ENCODE measurements around the gene ERRFI1. TPM values are rescaled to one million over a fixed set of nuclear protein-coding genes. Genes with fewer than 3 reads are reported as not detected.

ERRFI1 gene
- total and polyA plus RNA-seq, 10 of the 15 experiments (the other 5 are each of a cell fraction or from before 2014, with no cell fraction given), result 0.90 to 6.5 (median 3.1) TPM

GRCh38 chr1:7973086-7973485 is 53.0 kb downstream of the ERRFI1 start:
- H3K4me1 ChIP-seq (ENCODE audit: control insufficient read depth, insufficient read depth, low read length), result no peaks in the 10 kb centered on the region
- no peak overlapping the region for H3K4me3 ChIP-seq
- POLR2A ChIA-PET, result no interaction called here
- H3K9me3 ChIP-seq (replicated peaks; ENCODE audit: control insufficient read depth, insufficient read depth, low read length), result no peaks in the 10 kb centered on the region
- FAIRE-seq (no peak), DNase-seq (ENCODE audit: low read depth, low spot score) (no peak), ATAC-seq (no peak)
- H3K36me3 ChIP-seq (ENCODE audit: control insufficient read depth in 2 of 2, insufficient read depth in 2 of 2, low read length in 1 of 2), result peaks cover 16 to 34% of the 10 kb centered on the region in 2 experiments
- TF ChIP-seq ETV6 (conservative IDR thresholded peaks at IDR 0.05 in 1 of 2, IDR thresholded peaks at IDR 0.05 in 1 of 2; ENCODE audit: borderline replicate concordance in 1 of 2, low read depth in 1 of 2), result no peak
- no peak for TF ChIP-seq FOXK2 (IDR thresholded peaks at IDR 0.05)
- no peak for TF ChIP-seq IKZF1 (conservative IDR thresholded peaks at IDR 0.05)
- TF ChIP-seq CBX3 (IDR thresholded peaks at IDR 0.05; ENCODE audit: borderline replicate concordance, low read depth), result no peak
- TF ChIP-seq ZBTB40 (IDR thresholded peaks at IDR 0.05; ENCODE audit: borderline replicate concordance), result no peak
- TF ChIP-seq DPF2 (IDR thresholded peaks at IDR 0.05), result no peak
- no peak for TF ChIP-seq BACH1 (IDR thresholded peaks at IDR 0.05; ENCODE audit: borderline replicate concordance)
- TF ChIP-seq ATF7 (IDR thresholded peaks at IDR 0.05; ENCODE audit: low read depth), result no peak
- TF ChIP-seq GABPA (IDR thresholded peaks at IDR 0.05; ENCODE audit: low read depth), result no peak
- TF ChIP-seq POLR2AphosphoS2 (IDR thresholded peaks at IDR 0.05; ENCODE audit: low read depth, low read length), result no peak
- TF ChIP-seq BRCA1 (IDR thresholded peaks at IDR 0.05; ENCODE audit: low read depth, low read length), result no peak
- no peak for TF ChIP-seq TCF12 (IDR thresholded peaks at IDR 0.05; ENCODE audit: low read depth, low read length)
- TF ChIP-seq PML (IDR thresholded peaks at IDR 0.05; ENCODE audit: low read length), result no peak
- in situ Hi-C loops (cut with MboI), result no loop called here
- no peaks in the 10 kb centered on the region; the same call in none of the 2 replicates for H3K79me2 ChIP-seq (ENCODE audit: control insufficient read depth, insufficient read depth, low read length)
- H3K9ac ChIP-seq (ENCODE audit: control insufficient read depth, insufficient read depth, low read length), result no peak overlapping the region
- SMC1A ChIA-PET (ENCODE audit: uncharacterized antibody, unreplicated experiment), result interaction anchor here (0.7 to 7.0 kb wide), 2 partner anchors 9 to 42 kb away, joined by 3 to 79 read pairs; no protein-coding TSS in a partner anchor
- WGBS (ENCODE audit: insufficient coverage, insufficient replicate concordance, low lambda C conversion rate, missing lambda C conversion rate), result 97% methylated on average over 2 of the region's 2 CpGs
- CTCF ChIA-PET, result interaction anchor here (0.7 to 1.3 kb wide), 2 partner anchors 10 to 119 kb away, joined by 4 to 5 read pairs; no protein-coding TSS in a partner anchor
- H3K27ac ChIP-seq (ENCODE audit: control insufficient read depth, insufficient read depth), result no peak overlapping the region
- H3K4me2 ChIP-seq (ENCODE audit: control insufficient read depth, insufficient read depth), result no peak overlapping the region
- RAD21 ChIA-PET (ENCODE audit: unreplicated experiment), result no interaction called here
- no peaks in the 10 kb centered on the region for H4K20me1 ChIP-seq (ENCODE audit: control insufficient read depth, insufficient read depth)
- H2AFZ ChIP-seq (ENCODE audit: control insufficient read depth, low read depth, low read length), result no peak overlapping the region
- intact Hi-C loops (cut with micrococcal nuclease; ENCODE audit: unreplicated experiment), result no loop called here
- BruUV-seq (replicated peaks), result no TSS peak
- H3K27me3 ChIP-seq (replicated peaks in 1 of 2; ENCODE audit: control insufficient read depth in 2 of 2, insufficient read depth in 2 of 2, low read length in 1 of 2), result no peaks in the 10 kb centered on the region

All from GM12878 (cell line).